ENCODE measurements around the gene LRPAP1.

LRPAP1 gene

DNA sequence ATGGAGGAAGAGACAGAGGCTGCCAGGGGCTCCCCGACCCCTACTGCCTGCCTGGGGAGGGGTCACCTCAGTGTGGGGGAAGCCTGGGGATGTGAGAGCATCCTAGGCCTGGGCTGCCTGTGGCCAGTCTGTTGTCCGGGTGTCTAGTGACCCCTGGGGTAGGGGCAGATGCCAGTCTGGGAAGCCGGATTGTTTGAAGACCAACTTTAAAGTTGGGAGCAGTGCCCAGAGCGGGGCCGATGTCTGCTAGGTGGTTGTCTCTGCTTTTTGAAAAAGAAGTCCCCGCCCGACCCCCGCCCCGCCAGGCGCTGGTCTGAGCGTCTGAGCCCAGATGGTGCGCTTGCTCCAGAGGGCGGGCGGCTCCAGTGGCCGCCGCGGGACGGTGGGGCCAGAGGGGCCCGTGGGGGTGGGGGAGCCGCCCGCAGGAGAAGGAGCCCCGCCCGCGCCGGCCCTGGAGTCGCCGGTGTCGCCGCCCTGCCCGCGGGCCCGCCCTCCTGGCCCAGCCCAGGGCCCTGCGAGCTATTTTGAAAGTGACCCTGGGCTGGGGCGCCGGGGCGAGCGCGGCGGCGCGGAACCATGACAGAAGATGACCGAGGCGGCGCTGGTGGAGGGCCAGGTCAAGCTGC, 69.3 kb downstream of the LRPAP1 start, which contains the start of gene DOK7 (continued):
- TF ChIP-seq, protein P1, sequence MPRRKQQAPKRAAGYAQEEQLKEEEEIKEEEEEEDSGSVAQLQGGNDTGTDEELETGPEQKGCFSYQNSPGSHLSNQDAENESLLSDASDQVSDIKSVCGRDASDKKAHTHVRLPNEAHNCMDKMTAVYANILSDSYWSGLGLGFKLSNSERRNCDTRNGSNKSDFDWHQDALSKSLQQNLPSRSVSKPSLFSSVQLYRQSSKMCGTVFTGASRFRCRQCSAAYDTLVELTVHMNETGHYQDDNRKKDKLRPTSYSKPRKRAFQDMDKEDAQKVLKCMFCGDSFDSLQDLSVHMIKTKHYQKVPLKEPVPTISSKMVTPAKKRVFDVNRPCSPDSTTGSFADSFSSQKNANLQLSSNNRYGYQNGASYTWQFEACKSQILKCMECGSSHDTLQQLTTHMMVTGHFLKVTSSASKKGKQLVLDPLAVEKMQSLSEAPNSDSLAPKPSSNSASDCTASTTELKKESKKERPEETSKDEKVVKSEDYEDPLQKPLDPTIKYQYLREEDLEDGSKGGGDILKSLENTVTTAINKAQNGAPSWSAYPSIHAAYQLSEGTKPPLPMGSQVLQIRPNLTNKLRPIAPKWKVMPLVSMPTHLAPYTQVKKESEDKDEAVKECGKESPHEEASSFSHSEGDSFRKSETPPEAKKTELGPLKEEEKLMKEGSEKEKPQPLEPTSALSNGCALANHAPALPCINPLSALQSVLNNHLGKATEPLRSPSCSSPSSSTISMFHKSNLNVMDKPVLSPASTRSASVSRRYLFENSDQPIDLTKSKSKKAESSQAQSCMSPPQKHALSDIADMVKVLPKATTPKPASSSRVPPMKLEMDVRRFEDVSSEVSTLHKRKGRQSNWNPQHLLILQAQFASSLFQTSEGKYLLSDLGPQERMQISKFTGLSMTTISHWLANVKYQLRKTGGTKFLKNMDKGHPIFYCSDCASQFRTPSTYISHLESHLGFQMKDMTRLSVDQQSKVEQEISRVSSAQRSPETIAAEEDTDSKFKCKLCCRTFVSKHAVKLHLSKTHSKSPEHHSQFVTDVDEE (CRISPR knock-in tag; IDR thresholded peaks at IDR 0.05), result no peak
- TF ChIP-seq ISL1 (CRISPR knock-in tag; IDR thresholded peaks at IDR 0.05), result no peak

- no peak for ATAC-seq
- TF ChIP-seq ZNF70 (CRISPR knock-in tag; IDR thresholded peaks at IDR 0.05) (no peak), POU6F1 (CRISPR knock-in tag; IDR thresholded peaks at IDR 0.05; ENCODE audit: borderline replicate concordance, low read depth) (no peak), PPARA (CRISPR knock-in tag; IDR thresholded peaks at IDR 0.05; ENCODE audit: borderline replicate concordance) (no peak), ZNF565 (CRISPR knock-in tag; conservative IDR thresholded peaks at IDR 0.05; ENCODE audit: low read depth) (no peak), ZC3H10 (CRISPR knock-in tag; IDR thresholded peaks at IDR 0.05) (no peak), ZFP30 (CRISPR knock-in tag; IDR thresholded peaks at IDR 0.05) (no peak), ZNF8 (CRISPR knock-in tag; IDR thresholded peaks at IDR 0.05) (no peak), CREB5 (CRISPR knock-in tag; IDR thresholded peaks at IDR 0.05; ENCODE audit: low read depth) (no peak), ARNTL (CRISPR knock-in tag; IDR thresholded peaks at IDR 0.05; ENCODE audit: borderline replicate concordance, low read depth) (no peak), TOX (CRISPR knock-in tag; IDR thresholded peaks at IDR 0.05; ENCODE audit: borderline replicate concordance) (no peak), ESRRG (CRISPR knock-in tag; IDR thresholded peaks at IDR 0.05) (no peak), RARB (CRISPR knock-in tag; IDR thresholded peaks at IDR 0.05) (no peak), CSRNP3 (CRISPR knock-in tag; IDR thresholded peaks at IDR 0.05) (no peak), BACH2 (CRISPR knock-in tag; IDR thresholded peaks at IDR 0.05; ENCODE audit: borderline replicate concordance) (no peak), ISL1 (CRISPR knock-in tag; IDR thresholded peaks at IDR 0.05) (no peak)
- TF ChIP-seq, protein P1 (CRISPR knock-in tag; IDR thresholded peaks at IDR 0.05), result no peak
Measured at GRCh38 chr4:3462321-3462789, 69.9 kb downstream of the LRPAP1 start.

- peak; percentile 42; the same call in 2 of the 3 replicates for ATAC-seq
- TF ChIP-seq TCF4 (CRISPR knock-in tag; IDR thresholded peaks at IDR 0.05; ENCODE audit: borderline replicate concordance), result no peak
- TF ChIP-seq CSDC2 (CRISPR knock-in tag; IDR thresholded peaks at IDR 0.05), result no peak
- no peak for TF ChIP-seq ISL1 (CRISPR knock-in tag; IDR thresholded peaks at IDR 0.05)
- no peak for TF ChIP-seq ZFP30 (CRISPR knock-in tag; IDR thresholded peaks at IDR 0.05)
- no peak for TF ChIP-seq ZNF565 (CRISPR knock-in tag; conservative IDR thresholded peaks at IDR 0.05; ENCODE audit: low read depth)
- no peak for TF ChIP-seq ZNF70 (CRISPR knock-in tag; IDR thresholded peaks at IDR 0.05)
- TF ChIP-seq POU6F1 (CRISPR knock-in tag; IDR thresholded peaks at IDR 0.05; ENCODE audit: borderline replicate concordance, low read depth), result no peak
- no peak for TF ChIP-seq CREB5 (CRISPR knock-in tag; IDR thresholded peaks at IDR 0.05; ENCODE audit: low read depth)
- no peak for TF ChIP-seq RARB (CRISPR knock-in tag; IDR thresholded peaks at IDR 0.05)
- TF ChIP-seq ESRRG (CRISPR knock-in tag; IDR thresholded peaks at IDR 0.05), result no peak
- no peak for TF ChIP-seq OSR1 (CRISPR knock-in tag; IDR thresholded peaks at IDR 0.05)
- TF ChIP-seq BACH2 (CRISPR knock-in tag; IDR thresholded peaks at IDR 0.05; ENCODE audit: borderline replicate concordance), result no peak
- no peak for TF ChIP-seq GLIS3 (CRISPR knock-in tag; IDR thresholded peaks at IDR 0.05)
Measured at GRCh38 chr4:3461515-3462291, 70.5 kb downstream of the LRPAP1 start.
